ENCODE data around the gene SLC6A13. TPM values are rescaled to one million over a fixed set of nuclear protein-coding genes. Genes with fewer than 3 reads are reported as not detected.

The SLC6A13 gene
- total RNA-seq, 2 donors from 2014 or later = 0.85 TPM; not detected in 1

DNA sequence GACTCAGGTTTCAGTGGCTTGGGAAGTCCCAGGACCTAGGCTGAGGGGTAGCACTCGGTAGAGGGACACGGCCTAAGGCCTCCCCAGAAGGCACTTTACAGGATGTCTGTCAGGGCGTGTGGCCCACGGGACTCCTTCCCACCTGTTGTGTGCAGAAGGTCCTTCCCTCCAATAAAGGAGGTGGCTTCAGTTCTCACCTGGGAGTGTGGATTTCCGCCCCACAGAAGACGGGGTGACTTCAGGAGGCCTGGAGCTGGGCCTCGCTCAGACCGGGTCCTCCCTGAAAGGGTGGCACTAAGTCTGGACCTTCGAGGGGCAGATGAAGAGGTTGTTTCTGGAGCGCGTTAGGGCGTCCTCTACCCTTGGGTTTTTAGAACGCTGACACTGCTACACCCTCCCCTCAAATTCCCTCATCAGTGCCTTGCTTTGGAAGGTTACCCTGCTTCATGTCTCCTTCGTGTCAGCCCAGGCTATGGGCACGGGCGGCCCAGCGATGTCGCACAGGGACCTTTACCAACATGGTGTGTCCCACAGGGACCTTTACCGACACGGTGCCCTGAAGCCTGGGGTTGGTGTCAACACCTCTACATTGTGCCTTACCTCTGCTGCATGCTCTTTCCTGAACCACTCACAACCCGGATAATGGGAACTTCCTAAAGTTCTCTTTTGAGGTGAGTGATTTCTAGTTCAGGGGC is 55.7 kb downstream of the SLC6A13 start:
- no peaks in the 10 kb centered on the region for H3K27me3 ChIP-seq (replicated peaks; ENCODE audit: insufficient read depth)
- TF ChIP-seq, protein P1, sequence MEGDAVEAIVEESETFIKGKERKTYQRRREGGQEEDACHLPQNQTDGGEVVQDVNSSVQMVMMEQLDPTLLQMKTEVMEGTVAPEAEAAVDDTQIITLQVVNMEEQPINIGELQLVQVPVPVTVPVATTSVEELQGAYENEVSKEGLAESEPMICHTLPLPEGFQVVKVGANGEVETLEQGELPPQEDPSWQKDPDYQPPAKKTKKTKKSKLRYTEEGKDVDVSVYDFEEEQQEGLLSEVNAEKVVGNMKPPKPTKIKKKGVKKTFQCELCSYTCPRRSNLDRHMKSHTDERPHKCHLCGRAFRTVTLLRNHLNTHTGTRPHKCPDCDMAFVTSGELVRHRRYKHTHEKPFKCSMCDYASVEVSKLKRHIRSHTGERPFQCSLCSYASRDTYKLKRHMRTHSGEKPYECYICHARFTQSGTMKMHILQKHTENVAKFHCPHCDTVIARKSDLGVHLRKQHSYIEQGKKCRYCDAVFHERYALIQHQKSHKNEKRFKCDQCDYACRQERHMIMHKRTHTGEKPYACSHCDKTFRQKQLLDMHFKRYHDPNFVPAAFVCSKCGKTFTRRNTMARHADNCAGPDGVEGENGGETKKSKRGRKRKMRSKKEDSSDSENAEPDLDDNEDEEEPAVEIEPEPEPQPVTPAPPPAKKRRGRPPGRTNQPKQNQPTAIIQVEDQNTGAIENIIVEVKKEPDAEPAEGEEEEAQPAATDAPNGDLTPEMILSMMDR (IDR thresholded peaks at IDR 0.05) = no peak
- no peak for TF ChIP-seq POLR2A (IDR thresholded peaks at IDR 0.05)
- no peak for TF ChIP-seq POLR2AphosphoS5 (IDR thresholded peaks at IDR 0.05)
- no peaks in the 10 kb centered on the region for H3K36me3 ChIP-seq
- intact Hi-C loops (cut with DNase I) = no loop called here
- no peak overlapping the region for H3K4me3 ChIP-seq
- DNase-seq (ENCODE audit: low spot score) = no peak
- WGBS = 93% methylated on average over 21 of the region's 21 CpGs
- H3K9me3 ChIP-seq = no peaks in the 10 kb centered on the region
- H3K4me1 ChIP-seq (replicated peaks) = no peaks in the 10 kb centered on the region
- no peak overlapping the region for H3K27ac ChIP-seq

DNA sequence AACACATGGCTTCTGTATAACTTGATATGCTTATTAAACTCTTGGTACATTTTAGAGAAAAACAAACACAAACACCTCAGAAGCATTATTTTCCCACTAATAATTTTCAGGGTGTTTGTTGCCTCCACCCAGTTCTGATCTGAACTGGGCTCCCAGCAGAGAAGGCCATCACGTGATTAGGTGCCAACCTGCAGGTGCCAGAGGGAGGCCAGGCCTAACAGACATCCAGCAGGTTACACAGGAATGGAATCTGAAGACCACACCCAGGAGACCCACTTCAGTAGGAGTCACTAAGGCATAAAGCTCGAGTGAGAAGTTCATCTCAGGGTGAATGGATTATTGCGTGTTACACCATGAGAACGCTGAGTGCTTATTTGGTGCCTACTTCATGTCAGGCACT is 57.6 kb downstream of the SLC6A13 start:
- Histone ChIP-seq H3K4me3 (no peak overlapping the region), H3K27ac (no peak overlapping the region), H3K4me1 (replicated peaks) (no peaks in the 10 kb centered on the region), H3K9me3 (no peaks in the 10 kb centered on the region), H3K27me3 (replicated peaks; ENCODE audit: insufficient read depth) (no peaks in the 10 kb centered on the region), H3K36me3 (no peaks in the 10 kb centered on the region)
- TF ChIP-seq POLR2AphosphoS5 (IDR thresholded peaks at IDR 0.05) = no peak
- TF ChIP-seq, protein P1 (IDR thresholded peaks at IDR 0.05) = no peak
- no peak for TF ChIP-seq POLR2A (IDR thresholded peaks at IDR 0.05)
- intact Hi-C loops (cut with DNase I) = no loop called here
- 77% methylated on average over 4 of the region's 4 CpGs for WGBS
- DNase-seq (ENCODE audit: low spot score) = no peak

DNA sequence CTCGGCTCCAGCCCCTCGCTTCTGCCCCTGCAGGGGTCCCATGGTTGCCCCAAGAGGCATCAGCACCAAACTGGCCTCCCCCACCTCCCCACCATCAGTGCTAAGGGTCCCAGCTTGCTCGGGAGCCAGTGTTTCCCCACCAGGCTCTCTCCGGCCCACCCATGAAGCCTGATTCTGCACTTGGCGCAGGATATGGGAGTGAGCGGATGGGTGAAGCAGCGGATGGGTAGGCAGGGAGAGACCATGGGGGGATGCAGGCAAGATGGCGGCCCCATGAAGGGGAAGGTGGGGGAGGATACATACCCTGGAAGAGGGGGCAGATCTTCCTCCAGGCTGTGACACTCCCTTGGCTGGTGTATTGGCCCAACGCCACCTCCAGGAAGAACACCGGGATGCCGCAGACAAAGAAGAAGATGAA is 58.4 kb downstream of the SLC6A13 start:
- intact Hi-C loops (cut with DNase I) = no loop called here
- no peak overlapping the region for H3K27ac ChIP-seq
- no peak overlapping the region for H3K4me3 ChIP-seq
- no peak for DNase-seq (ENCODE audit: low spot score)
- WGBS = 86% methylated on average over 11 of the region's 11 CpGs
- no peaks in the 10 kb centered on the region for H3K4me1 ChIP-seq (replicated peaks)
- no peaks in the 10 kb centered on the region for H3K27me3 ChIP-seq (replicated peaks; ENCODE audit: insufficient read depth)
- no peaks in the 10 kb centered on the region for H3K9me3 ChIP-seq
- TF ChIP-seq POLR2A (IDR thresholded peaks at IDR 0.05) (no peak), POLR2AphosphoS5 (IDR thresholded peaks at IDR 0.05) (no peak)
- TF ChIP-seq, protein P1 (IDR thresholded peaks at IDR 0.05) = no peak
- H3K36me3 ChIP-seq = no peaks in the 10 kb centered on the region

DNA sequence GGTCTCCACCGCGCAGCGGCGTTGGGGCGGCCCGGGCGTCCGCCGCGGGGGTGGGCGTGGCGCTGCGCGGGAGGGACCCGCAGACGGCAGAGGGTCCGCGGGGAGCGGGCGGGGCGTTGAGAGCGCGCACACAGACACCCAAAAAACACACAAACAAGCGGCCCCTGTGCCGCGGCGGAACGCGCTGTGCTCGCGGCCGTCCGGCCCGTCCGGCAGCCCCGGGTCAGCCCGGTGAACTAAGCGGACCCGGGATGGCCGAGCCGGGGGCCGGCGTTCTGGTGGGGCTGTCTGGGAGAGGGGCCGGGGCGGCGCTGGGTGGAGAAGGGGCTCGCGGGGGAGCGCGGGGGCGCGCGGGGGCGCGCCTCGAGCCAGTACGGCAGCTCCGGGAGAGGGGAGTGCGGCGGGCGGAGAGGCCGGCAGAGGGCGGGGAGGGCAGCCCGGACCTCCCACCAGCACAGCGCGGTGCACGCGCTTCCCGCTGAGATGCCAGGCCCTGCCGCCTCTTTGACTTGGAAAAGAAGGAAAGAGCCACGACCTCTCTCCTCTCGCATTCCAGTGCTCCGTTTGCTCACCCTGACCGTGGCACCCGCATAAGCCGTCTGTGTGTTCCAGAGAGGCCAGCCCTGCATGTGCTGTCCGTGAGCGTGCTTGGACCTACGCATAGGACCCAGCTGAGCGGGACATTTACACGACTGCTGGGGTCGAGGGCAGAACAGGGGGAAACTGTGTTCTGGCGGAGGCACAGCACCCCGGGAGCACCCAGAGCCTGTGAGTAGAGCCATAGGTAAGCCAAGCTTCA is 59.0 kb downstream of the SLC6A13 start:
- Histone ChIP-seq H3K27ac (no peak overlapping the region), H3K9me3 (no peaks in the 10 kb centered on the region), H3K36me3 (no peaks in the 10 kb centered on the region), H3K4me3 (peak overlapping the region; percentile 37 to 46), H3K27me3 (replicated peaks; ENCODE audit: insufficient read depth) (no peaks in the 10 kb centered on the region), H3K4me1 (replicated peaks) (no peaks in the 10 kb centered on the region)
- intact Hi-C loops (cut with DNase I) = no loop called here
- 23% methylated on average over 84 of the region's 84 CpGs for WGBS
- DNase-seq (ENCODE audit: low spot score) = no peak
- TF ChIP-seq POLR2A (IDR thresholded peaks at IDR 0.05) (no peak), POLR2AphosphoS5 (IDR thresholded peaks at IDR 0.05) (no peak)
- TF ChIP-seq, protein P1 (IDR thresholded peaks at IDR 0.05) = no peak
